AG09309 (cell line): ENCODE data around the gene TF.

Experiments
- DNase-seq: peaks from one replicate; pipeline ENCODE4 v3.0.0-alpha.2; 2010; ENCODE audit warnings: low read depth
- H3K4me3 ChIP-seq: 2 replicates; pipeline ENCODE4 v1.5.1; 2011; ENCODE audit warnings: mild to moderate bottlenecking, low read depth, low read length, moderate library complexity; ENCODE audit not compliant: control insufficient read depth
- TF ChIP-seq, protein P1 (sequence below): IDR thresholded peaks from 2 replicates; pipeline ENCODE4 v1.5.1; 2011; ENCODE audit warnings: mild to moderate bottlenecking, low read depth, low read length, inconsistent platforms; ENCODE audit not compliant: insufficient read depth, control insufficient read depth; ENCODE audit errors: missing control alignments

The TF gene

DNA sequence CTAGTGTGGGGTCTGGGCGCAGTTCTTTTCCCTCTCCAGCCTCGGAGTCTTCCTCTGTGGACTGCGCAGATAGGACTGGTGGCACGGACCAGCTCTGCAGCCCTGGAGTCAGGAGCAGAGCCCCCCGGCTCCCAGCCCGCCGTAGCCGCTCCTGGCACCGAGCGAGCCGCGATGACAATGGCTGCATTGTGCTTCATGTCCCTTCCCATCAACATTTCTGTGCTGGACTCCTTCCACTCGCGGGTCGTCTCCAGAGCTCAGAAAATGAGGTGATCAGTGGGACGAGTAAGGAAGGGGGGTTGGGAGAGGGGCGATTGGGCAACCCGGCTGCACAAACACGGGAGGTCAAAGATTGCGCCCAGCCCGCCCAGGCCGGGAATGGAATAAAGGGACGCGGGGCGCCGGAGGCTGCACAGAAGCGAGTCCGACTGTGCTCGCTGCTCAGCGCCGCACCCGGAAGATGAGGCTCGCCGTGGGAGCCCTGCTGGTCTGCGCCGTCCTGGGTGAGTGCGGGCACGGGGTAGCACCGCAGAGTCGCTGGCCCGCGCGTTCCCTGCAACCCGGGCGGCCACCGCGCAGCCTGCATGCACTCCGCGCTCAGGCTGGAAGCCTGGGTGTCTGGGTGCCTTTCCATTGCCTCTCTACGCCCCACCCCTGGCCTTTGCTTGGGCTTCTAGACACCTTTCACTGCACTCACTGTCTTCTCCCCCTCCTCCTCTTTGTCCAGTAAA, at the start of gene TF:
Gene TF, plus strand, starts transcription at position 413 of the 731 bp plus-strand sequence. Its CDS starts 48 bp downstream, at position 461.
- no peak for DNase-seq
- TF ChIP-seq, protein P1, sequence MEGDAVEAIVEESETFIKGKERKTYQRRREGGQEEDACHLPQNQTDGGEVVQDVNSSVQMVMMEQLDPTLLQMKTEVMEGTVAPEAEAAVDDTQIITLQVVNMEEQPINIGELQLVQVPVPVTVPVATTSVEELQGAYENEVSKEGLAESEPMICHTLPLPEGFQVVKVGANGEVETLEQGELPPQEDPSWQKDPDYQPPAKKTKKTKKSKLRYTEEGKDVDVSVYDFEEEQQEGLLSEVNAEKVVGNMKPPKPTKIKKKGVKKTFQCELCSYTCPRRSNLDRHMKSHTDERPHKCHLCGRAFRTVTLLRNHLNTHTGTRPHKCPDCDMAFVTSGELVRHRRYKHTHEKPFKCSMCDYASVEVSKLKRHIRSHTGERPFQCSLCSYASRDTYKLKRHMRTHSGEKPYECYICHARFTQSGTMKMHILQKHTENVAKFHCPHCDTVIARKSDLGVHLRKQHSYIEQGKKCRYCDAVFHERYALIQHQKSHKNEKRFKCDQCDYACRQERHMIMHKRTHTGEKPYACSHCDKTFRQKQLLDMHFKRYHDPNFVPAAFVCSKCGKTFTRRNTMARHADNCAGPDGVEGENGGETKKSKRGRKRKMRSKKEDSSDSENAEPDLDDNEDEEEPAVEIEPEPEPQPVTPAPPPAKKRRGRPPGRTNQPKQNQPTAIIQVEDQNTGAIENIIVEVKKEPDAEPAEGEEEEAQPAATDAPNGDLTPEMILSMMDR, result no peak
- no peak within 1 kb of the TSS for H3K4me3 ChIP-seq

DNA sequence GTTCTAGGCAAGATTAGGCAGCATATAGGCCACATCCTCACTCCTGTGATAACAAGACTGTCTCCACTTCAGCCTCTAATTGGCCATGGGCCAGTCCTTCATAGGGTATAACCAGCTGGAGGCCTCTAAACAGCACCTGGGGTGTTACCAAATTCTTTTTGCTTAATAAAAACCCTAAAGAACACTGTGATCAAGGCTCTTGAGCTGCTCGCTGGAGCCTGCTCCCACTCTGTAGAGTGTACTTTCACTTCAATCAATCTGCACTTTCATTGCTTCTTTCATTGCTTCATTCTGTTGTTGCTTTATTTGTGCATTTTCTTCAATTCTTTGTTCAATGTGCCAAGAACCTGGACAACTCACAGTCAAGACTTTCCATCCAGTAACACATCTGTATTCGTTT, 48.2 kb upstream of the TF start:
- TF ChIP-seq, protein P1, result no peak
- no peak for DNase-seq
- no peak overlapping the region for H3K4me3 ChIP-seq

DNA sequence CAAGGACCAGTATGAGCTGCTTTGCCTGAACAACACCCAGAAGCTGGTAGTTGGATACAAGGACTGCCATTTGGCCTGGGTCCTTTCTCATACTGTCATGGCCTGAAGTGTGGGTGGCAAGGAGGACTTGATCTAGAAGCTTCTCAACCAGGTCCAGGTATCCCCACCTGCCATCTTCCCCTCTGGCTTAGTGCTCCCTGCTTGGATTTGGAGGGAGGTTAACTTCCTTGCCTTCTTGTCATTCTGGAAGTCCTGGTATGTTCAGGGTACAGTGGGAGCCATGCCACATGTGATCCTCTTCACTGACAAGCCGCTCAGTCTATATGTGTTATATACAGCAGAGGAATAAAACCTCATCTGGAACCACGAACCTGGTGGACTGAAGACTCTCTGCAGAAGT, 46.7 kb upstream of the TF start:
- H3K4me3 ChIP-seq, result no peak overlapping the region
- DNase-seq, result no peak
- TF ChIP-seq, protein P1, result no peak

DNA sequence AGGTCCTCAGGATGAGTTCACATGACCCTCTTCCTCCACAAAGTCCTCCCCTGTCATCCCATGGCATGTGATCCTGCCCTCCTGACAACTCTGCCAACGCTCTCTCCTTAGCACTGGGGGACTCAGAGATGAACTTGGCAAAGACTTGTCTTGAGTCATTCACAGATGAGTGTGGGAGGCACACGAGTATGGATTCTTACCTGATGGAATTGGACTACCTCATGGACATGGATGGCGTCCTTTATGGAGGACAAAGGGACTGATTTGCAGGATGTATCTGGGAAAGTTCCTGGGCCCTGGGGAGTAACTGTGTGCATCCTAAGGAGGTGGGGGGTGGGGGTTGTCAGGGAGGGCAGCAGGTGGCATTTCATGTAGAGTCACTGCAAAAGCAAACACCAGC, 46.3 kb upstream of the TF start:
- H3K4me3 ChIP-seq, result no peak overlapping the region
- TF ChIP-seq, protein P1, result no peak
- DNase-seq, result no peak

DNA sequence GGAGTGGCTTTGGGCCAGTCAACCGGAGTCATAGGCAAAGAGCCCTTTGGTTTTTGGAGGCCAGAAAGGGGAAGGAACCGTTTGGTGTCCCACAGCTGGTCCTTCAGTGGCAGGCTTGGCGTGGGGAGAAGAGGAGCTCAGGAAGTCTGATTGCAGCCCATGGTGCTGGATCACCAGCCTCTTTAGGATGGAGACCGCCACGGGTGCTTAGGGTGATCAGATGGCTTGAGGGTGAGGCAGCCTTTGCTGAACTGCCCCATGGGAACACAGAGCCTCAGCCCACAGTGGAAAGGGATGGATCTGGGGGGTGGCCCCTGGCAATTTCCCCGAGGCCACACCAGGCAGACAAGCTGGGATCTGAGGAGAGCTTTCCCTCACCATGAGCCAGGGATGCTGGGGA, 45.8 kb upstream of the TF start:
- no peak for DNase-seq
- TF ChIP-seq, protein P1, result no peak
- H3K4me3 ChIP-seq, result no peak overlapping the region

DNA sequence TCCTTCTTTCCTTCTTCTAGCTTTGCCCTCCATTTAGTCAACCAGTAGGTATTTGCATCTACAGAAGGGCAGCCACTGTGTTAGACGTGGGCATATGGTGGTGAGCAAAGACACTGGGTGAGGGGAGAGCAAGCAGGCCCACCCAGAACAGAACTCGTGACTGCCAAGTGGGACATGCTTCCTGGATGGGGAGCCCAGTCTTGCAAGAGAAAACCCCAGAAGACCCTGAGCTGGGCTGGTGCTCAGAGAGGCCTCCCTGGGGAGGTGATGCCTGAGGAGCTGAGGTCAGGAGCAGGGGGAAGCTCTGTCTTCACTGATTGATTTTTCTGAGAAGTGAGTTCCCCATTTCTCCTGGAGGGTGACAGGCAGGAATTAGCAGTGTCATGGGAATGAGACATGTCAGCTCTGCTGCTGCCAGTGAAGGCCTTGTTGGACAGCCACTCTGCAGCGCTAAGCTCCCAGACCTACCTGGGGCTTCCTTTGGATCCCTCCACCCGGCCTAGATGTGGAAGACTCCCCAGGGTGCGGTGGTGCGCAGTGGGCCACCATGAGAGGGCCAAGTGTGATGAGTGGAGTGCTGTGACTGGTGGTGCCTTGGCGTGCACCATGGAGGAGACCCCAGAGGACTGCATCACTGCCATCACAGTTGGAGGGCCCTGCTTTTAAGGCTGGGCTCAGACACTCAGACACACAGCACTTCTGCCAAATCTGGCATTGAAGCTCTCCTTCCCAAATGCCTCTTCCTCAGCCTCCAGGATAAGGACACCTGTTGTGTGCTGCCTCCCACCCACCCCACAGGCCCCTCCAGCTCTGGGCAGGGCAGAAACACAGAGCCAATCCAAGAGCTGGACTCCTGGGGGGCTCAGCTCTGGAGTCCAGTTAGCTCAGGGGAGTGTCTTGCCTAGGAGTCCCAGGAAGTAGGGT, 44.5 kb upstream of the TF start:
- TF ChIP-seq, protein P1, result no peak
- no peak for DNase-seq
- no peak overlapping the region for H3K4me3 ChIP-seq
